GM18520 (cell line): ENCODE results near the gene RAPGEF5.

Experiments used
- ATAC-seq: cut with Tn5 transposase; IDR thresholded peaks from one replicate; pipeline ENCODE4 v1.9.1; 2021; ENCODE audit not compliant: unreplicated experiment

The RAPGEF5 gene

GRCh38 chr7:22129166-22129565, 227.8 kb downstream of the RAPGEF5 start:
- ATAC-seq, result no peak

DNA sequence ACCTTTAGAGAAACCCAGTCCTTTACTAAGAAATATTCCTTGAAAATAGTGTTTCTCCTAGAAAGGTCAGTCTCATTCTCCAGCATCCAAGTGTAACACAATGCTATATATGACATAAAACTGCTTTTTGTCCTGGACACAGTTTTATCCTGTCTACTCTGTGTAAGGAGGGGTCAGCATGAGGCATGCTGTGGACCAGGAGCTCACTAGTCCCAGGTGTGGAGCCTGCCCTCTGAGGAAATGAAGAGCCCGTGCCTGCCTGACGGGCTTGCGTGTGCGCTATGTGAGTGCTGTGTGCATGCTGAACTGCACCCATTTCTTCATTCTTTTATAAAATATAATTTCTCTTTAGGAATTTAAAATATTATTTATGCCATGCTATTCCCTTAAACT, 228.4 kb downstream of the RAPGEF5 start:
- ATAC-seq, result no peak

DNA sequence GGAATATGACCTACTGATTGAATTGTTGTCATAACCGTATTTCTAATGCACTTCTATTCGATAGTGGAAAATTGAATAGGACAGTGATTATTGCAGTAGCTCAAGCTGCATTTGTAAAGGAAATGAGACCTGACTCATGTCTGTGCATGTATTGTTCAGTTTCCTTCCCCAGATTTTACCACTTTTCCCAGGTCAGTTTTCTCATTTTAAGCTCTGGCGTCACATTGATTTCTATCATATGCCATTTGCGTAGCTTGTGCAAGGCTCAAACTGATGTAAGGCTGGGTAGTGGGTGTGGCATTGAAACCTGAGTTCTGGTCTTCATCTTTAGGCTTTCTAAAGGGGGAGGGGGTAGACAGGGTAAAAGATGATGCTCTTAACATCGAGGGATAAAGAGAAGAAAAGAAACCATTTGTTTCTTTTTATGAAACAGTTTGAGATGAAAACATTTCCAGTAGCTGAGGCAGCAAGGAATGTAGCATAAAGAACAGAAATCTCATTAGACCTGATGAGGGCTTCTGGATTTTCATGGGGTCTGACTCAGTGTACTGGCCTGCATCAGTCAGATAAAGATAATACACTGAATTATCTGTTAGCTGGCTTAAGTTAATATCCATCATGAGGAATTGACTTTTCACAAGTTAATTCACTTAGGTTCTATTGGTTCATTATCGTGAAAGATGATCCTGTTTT, 229.0 kb downstream of the RAPGEF5 start:
- ATAC-seq, result no peak

DNA sequence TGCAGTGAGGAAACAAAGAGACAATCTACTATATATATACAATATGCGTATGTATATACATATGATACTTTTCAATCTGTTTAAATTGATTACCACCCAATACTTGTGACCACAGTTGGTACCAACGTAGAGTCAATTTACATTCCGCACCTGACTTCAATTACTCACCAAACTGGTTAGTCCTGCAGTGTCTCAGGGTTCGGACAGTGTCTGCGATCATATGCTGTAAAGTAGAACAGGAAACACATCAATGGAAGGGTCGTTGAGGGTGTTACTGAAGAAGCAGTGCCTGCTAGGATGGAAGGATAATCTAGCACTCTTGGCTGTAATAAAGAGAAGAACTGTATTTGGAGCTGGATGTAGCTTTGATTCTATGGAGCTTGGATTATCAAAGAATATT, 231.5 kb downstream of the RAPGEF5 start:
- ATAC-seq, result no peak

GRCh38 chr7:22124941-22125340, 232.0 kb downstream of the RAPGEF5 start:
- ATAC-seq, result no peak

GRCh38 chr7:22123139-22123538, 233.8 kb downstream of the RAPGEF5 start:
- ATAC-seq, result no peak

GRCh38 chr7:22121702-22122474, 235.1 kb downstream of the RAPGEF5 start:
- ATAC-seq, result no peak

DNA sequence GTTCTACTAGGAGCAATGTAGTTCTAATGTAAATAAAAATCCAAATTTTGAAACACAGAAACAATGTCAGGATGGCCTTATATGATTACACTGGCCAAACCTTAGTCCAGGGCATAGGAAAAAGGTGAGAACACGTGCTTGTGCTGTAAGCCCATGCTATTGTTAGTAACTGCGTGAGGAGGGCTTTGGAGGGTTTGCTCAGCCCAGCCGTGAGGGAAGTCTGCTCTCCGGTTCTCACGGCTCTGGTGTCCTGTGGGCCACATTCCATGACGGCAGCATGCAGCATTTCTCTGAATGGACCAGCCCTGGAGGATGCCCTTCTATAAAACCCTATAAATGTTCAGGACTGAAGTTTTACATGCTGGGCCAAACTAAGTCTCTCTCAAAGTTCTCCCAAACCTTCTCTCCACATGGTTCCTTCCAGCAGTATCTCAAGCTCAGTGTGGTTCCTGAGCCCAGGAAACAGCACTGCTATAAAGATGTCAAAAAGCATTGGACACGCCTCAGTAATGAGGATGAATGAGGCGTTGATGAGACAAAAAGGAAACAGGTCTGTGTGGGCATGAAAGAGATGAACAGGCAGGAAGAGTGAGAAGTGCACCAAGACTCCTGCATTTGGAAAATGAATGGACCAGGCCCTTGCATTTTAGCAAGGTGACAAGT, 236.4 kb downstream of the RAPGEF5 start:
- no peak for ATAC-seq

DNA sequence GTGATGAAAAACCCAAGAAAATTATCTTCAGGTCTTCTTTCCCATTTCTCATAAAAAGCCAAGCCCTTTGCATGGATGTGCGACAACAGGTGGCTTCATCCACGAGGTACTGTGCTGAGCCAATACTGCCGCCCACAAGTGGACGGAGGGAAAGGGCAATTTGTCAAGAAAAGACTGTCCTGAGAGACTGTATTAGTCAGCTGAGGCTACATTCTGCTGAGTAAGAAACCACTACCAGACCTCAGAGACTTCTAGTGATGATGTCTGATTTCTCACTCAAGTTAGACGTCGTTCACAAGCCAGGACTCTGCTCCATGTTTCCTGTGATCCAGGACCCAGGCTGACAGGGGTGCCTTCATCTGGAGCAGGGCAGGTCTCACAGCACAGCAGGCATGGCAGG, 239.7 kb downstream of the RAPGEF5 start:
- ATAC-seq, result no peak

DNA sequence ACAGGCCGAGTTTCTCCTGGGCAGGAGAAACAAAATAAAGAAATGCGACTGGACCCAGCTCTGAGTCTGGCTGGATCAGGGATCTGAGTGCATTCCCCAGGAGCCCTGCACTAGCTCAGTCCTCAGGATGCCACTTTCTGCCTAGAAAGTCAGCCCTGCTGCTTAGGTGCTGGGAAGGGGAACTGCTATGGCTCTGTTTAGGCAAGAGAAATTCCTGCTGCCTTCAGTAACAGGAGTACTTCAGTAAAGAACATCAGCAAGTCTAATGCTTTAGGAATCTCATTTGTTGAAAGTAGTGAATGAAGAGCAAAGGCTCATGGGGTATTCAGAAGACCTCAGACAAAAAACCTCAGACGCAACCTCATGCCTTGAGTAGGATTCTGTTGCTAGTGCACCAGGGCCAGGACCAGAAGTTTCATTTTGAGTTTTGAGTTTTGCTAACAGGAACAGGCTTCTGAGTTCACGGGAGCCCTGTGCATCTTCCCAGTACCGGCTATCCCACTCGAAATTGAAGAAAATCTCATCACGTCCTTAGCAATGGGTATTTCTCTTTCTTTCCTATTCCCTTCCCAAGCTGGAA, 240.4 kb downstream of the RAPGEF5 start:
- no peak for ATAC-seq

GRCh38 chr7:22115689-22116088, 241.3 kb downstream of the RAPGEF5 start:
- no peak for ATAC-seq

GRCh38 chr7:22114440-22114981, 242.4 kb downstream of the RAPGEF5 start:
- no peak for ATAC-seq

- ATAC-seq, result no peak
These were observed 243.9 kb downstream of the RAPGEF5 start for GRCh38 chr7:22113041-22113440.

DNA sequence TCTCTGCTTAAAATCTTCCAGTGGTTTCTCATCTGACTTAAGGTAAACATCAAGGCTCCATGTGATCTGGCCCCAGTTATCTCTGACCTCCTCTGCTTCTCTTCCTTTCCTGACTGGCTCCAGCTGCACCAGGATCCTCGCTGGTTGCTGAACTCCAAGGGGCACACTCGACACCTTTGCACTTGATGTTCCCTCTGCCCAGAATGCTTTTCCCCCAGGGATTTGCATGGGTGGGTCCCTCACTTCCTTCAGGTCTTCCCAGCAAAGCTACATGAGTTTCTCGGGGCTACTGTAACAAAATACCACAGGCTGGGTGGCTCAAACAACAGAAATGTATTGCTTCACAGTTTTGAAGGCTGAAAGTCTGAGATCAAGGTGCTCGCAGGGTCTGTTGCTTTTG, 245.3 kb downstream of the RAPGEF5 start:
- no peak for ATAC-seq

DNA sequence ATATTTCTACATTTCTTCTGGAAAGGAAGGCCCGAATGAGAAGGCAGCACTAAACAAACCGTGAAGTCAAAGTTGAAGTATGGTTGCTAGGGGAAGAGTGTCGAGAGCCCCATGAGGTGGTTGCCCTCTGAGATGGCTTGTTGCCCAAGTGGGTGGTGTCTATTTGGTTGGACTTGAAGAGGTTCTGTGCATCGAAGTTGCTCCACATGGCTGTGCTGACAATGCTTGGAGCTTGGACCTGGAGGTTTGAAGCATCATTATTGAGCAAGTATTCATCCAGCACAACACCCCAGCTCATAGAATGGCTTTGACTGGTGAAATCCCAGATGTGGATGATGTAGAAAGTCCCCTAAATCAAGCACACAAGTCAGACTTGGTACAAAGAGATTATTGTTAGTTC, 246.1 kb downstream of the RAPGEF5 start:
- ATAC-seq, result no peak

DNA sequence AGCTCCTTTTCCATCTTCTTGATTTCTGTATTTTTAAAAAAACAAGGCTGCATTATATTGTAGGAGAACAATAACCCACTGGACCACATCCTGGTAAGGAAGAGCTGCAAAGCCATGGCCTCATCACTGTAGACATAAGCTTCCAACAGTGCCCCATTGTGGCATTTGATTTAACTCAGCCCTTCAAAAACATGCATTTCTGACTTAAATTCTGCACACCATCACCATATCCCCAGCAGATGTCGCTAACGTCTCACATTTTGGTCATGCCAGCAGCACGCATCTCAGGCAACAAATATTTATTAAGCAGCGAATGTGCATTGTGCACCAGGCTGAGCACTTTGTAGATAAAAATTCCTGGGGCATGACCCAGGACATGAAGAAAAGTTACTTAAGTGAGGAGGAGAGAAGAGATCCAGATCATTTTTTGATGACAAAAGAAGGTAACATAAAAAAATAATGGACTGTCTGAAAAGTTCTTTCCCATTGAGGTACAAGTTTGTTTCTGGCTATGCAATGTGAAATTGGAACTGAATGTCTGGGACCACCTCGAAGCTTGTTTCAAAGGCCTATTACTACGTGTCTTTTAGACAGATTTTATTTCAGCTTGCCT, 246.6 kb downstream of the RAPGEF5 start:
- no peak for ATAC-seq

DNA sequence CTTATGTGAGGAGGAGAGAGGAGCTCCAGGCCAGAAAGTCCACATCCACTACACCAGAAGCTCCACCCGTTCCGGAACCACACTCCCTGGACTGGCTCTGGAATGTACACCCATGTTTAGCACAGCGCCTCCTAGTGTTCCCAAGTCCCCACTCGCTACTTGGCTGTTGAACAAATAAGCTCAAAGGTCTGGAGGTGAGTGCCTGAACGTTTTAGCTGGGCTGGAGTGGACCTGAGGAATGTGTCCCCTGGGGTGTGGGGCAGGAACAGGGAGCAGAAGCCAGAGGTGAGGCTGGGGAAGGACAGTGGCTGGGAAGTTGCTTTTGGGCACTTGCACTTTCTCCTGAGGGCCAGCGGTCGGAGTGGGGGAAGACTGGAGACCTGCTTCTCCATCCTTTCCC, 247.2 kb downstream of the RAPGEF5 start:
- no peak for ATAC-seq

DNA sequence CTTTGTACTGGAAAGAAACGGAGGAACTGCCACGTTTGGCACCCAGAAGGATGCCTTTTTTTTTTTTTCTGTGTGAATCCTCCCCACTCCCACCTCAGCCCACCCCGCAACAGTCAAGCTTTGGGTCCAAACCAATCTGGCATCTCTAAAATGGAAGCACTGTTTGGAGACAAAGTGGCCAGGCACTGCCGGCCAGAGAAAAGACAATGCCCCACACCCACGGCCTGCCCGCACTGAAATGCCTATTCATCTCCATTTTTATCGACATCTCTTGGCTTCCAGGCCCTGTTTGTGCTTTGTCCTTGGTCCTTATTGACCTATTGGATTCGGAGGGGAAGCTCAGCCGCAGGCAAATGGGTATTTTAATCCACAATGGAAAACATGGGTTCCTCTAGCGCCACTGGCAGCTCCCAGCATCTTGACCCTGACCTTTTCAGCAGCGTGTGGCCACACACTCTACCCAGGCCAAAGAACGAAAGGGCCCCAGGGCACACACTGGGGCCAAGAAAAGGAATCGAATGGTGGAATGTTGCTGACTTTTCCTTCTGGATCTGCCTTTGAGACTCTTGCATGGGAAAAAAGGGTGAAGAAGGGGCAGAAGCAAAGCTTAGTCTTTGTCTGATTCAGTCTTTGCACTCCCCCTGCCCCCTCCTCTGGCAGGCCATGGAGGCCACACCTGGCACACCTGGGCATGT, 248.7 kb downstream of the RAPGEF5 start:
- ATAC-seq, result no peak

DNA sequence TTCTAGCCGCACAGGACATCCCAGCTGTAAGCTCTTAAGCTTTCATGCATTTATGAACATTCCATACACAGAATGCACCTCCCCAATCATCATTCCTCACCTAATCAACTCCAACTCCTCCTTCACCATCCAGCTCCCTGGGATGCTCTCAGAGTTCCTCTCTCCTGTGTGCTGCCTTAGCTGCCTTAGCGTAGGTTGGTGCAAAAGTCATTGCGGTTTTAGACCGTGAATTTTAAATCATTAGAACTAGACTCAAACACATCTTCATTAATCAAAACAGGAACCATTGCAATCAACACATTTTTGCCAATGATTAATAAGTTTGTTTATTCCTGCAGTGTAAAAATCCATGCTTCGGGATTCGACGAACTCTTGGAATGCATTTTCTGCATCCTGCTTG, 251.4 kb downstream of the RAPGEF5 start:
- no peak for ATAC-seq
